SIG-M5 (cell line): ENCODE results near the gene SLC25A36.
"Not testable (repeated sequence)": the region's sequence is repeated elsewhere in the genome, so short reads cannot be mapped to it uniquely, and the experiment has no call there.

Experiments
- DNase-seq: peaks from one replicate; lab custom pipeline; 2025; lab: John Stamatoyannopoulos, UW

The SLC25A36 gene

GRCh38 chr3:140931801-140932200 lies 9.8 kb upstream of the SLC25A36 start:
- DNase-seq: no peak

DNA sequence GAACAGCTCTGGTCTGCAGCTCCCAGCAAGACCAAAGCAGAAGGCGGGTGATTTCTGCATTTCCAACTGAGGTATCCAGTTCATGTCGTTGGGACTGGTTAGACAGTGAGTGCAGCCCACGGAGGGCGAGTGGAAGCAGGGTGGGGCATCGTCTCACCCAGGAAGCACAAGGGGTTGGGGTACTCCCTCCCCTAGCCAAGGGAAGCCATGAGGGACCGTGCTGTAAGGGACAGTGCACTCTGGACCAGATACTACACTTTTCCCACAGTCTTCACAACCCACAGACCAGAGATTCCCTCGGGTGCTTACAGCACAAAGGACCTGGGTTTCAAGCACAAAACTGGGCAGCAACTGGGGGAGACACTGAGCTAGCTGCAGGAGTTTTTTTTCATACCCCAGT lies 8.5 kb upstream of the SLC25A36 start:
- DNase-seq: no peak

DNA sequence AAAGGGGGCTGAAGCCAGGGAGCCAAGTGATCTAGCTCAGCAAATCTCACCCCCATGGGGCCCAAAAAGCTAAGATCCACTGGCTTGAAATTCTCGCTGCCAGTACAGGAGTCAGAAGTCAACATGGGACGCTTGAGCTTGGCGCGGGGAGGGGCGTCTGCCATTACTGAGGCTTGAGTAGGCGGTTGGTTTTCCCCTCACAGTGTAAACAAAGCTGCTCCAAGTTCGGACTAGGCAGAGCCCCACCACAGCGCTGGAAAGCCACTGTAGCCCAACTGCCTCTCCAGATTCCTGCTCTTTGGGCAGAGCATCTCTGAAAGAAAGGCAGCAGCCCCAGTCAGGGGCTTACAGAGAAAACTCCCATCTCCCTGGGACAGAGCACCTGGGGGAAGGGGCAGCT lies 8.1 kb upstream of the SLC25A36 start:
- DNase-seq: no peak

- not testable (repeated sequence) for DNase-seq
Observed at GRCh38 chr3:140939305-140939704, 2.3 kb upstream of the SLC25A36 start.

- no peak for DNase-seq
Observed at GRCh38 chr3:140941090-140941433, 574 bp upstream of the SLC25A36 start.

DNA sequence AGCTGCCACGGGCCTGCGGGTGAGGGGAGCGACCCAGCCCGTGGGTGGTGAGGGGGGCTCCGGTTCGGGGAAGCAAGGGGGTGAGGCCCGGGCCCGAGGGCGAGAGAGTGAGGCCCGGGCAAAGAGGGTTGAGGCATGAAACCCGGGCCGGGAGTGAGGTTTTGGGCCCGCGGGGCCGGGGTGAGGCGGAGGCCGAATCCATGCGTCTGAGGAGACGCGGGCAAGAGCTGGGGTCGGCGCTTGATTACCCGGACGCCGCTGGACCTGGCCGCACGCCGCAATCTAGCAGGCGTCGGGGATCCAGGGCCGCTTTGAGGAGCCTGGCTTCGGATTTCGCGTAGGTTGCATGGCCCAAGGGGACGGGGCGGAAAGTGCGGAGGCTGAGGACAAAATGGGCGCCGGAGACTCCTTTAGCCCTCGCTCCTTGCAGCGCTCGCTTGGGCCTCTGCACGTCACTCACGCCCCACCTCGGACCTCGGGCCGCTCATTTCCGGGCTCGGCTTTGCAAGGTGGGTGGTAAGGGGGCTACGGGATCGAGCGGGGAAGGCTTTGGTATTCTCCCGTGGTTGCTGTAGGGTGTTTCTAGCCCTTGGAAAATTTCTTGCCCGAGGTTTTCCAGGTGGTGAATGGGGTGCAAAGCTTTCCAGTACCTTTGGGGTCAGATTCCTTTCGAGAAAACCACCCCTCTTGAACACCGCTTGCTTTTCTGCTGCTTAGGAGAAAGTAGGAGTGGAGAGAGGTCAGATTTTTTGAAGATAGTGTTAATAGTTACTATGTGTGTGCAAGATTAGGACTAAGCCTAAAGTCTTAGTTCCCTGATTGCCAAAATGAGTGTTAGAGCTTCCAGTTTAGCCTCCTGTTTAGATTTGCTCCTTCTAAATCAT lies 827 bp downstream of the SLC25A36 start:
- no peak for DNase-seq

DNA sequence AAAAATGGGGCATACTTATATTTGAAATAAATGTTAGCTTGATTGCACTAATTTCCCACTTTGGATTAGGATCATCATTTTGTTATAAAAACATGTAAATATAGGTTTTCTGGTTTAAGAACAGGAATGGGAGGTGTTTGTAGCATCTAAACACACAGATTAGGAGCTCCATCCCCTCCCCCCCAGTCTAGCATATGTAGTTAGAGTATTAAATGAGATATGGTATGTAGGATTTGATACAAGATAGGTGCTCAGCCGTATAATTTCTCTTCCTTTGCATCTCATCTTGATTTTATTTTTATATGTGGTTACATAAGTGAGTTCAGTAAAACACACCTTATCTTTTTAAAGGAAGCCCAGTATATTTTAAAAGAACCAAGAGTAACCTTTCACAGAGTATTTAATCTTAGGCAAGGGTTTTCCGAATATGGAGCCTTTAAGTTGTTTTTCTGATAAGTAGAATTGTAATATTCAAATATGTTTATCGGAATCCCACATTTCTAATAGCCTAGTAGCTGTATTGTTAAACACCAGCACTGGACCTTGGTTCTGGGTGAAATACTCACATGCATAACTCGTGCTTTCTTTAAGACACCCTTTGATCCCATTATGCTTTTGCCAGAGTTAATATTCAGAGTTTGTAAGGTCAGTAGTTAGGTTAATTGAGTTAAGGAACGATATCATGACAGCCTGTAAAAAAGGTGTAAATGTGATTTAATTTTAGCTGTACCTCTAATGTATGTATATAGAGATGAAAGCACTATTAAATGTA lies 2.3 kb downstream of the SLC25A36 start:
- DNase-seq: no peak

GRCh38 chr3:140948460-140949249 lies 7.0 kb downstream of the SLC25A36 start:
- no peak for DNase-seq

DNA sequence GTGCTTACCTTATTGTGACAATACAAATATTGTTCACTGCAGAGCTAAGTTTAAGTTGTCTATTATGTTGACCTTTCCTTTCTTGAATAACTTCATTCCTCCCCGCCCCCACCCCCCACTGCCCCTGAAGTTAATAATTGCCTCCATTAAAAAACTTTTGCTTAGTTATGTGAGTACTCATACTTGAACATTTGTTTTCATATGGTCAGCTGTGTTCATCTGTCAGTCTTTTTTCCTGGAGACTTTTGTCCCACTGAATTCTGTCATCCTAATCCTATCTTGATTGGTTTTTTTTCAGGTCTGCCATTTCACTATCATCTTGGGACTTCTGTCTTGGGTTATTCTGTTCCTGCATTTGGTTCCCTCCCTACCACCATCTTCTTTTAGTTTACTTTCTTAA lies 8.5 kb downstream of the SLC25A36 start:
- no peak for DNase-seq

GRCh38 chr3:140950863-140951262 lies 9.2 kb downstream of the SLC25A36 start:
- no peak for DNase-seq

DNA sequence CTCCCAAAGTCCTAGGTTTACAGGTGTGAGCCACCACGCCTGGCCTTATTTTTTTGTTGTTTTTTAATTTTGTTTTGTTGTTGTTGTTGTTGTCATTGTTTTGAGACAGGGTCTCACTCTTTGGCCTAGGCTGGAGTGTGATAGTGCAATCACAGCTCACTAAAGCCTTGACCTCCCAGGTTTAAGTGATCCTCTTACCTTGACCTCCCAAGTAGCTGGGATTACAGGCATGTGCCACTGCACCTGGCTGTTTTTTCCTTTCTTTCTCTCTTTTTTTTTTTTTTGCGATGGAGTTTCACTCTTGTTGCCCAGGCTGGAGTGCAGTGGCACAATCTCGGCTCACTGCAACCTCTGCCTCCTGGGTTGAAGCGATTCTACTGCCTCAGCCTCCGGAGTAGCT lies 10.1 kb downstream of the SLC25A36 start:
- not testable (repeated sequence) for DNase-seq

DNA sequence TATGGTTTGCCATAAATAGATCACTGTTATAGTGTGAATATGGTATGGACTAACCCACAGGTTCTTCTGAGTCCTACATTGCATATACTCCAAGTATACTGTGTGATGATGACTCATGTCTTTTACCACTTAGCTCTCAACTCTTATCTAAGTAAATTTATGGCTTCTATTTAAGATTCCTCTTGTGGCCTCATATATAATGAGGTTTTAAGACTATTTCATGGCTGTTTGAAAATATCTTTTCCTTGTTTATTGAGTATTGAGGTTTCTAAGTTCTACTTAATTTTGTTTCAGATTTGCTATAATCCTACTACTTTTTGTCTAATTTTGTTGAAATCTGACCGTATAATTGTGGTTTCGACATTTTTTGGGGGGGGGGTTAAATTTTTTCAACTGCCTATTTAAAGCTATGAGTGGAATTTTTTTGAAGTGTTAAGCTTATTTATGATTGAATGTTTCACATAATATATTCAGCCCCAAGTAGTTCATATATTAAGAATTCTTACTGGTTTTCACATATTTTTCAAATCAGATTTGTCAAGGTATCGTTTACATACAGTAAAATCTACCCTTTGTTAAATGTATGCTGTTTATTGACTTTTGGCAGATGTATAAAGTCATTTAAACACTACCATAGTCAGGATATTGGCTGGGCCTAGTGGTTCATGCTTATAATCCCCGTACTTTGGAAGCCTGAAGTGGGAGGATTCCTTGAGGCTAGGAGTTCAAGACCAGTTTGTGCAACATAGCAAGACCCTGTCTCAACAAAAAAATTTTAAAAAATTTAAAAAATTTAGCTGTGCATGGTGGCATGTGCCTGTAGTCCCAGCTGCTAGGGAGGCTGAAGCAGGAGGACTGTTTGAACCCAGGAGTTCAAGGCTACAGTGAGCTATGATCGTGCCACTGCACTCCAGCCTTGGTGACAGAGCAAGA lies 11.7 kb downstream of the SLC25A36 start:
- DNase-seq: no peak

- no peak for DNase-seq
Observed at GRCh38 chr3:140954576-140954975, 12.9 kb downstream of the SLC25A36 start.

- DNase-seq: no peak
Observed at GRCh38 chr3:140955645-140956044, 14.0 kb downstream of the SLC25A36 start.

GRCh38 chr3:140956058-140956835 lies 14.6 kb downstream of the SLC25A36 start:
- DNase-seq: no peak

DNA sequence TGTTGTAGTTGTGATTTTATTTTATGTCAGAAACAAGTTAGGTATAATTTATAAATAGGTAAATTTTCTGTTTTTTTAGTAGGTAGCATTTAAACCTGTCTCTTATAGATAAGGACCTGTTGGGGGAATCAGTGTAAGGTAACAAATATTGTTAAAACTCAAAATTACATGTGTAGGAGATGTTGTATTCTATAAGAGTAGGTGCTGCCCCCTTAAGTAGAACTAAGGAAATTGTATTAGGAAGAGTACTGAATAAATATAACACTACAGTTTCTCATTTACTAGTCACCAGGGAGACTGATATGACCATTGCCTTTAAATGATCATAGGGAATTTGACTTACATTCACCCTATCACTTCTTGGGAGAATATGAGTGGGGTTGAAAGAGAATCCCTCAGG lies 31.2 kb downstream of the SLC25A36 start:
- no peak for DNase-seq

- no peak for DNase-seq
Observed at GRCh38 chr3:140974900-140975299, 33.3 kb downstream of the SLC25A36 start.

- no peak for DNase-seq
Observed at GRCh38 chr3:140980663-140981062, 39.0 kb downstream of the SLC25A36 start.

DNA sequence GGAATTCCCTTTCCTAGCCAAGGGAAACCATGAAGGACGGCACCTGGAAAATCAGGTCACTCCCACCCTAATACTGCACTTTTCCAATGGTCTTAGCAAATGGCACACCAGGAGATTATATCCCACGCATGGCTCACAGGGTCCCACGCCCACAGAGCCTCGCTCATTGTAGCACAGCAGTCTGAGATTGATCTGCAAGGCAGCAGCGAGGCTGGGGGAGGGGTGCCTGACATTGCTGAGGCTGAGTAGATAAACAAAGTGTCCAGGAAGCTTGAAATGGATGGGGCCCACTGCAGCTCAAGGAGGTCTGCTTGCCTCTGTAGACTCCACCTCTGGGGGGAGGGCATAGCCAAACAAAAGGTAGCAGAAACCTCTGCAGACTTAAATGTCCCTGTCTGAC lies 46.2 kb downstream of the SLC25A36 start:
- not testable (repeated sequence) for DNase-seq

DNA sequence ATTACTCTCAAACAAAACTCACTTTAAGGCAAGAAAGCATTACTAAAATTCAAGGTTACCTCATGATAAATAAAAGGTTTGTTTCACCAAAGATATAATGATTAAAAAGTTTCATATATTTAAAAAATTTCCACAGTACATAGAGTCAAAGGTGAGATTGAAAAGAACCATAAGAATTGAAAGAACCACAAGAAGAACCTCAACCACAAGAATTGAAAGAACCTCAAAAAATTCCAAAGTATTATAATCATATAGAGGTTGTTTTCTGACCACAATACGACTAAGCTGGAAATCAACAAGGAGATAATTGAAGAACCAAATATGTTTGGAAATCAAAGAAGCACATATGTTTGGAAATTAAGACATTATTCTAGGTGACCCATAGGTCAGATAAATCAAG lies 52.7 kb downstream of the SLC25A36 start:
- DNase-seq: no peak

GRCh38 chr3:140994861-140995260 lies 53.2 kb downstream of the SLC25A36 start:
- not testable (repeated sequence) for DNase-seq
